Left lobe of liver (tissue), 2 donors: ENCODE data around the gene RAB34. TPM values are rescaled to one million over a fixed set of nuclear protein-coding genes. Genes with fewer than 3 reads are reported as not detected.

ENCODE experiments used
- ATAC-seq: fragments of 200-7000 bp; cut with Tn5 transposase; one replicate; pipeline ENCODE4 v1.9.1; 2020; ENCODE audit warnings: mild to moderate bottlenecking, moderate library complexity
- DNase-seq: peaks from one replicate; pipeline ENCODE4 v3.0.0-alpha.2; 2020; ENCODE audit warnings: low spot score
- total RNA-seq: library from RNA; stranded (reverse); gene quantifications from one replicate; pipeline ENCODE4 v1.2.1, GENCODE V29; 2021
- donor health status: DM: no; HTN: no; CAD: no; lungs with moderate emphysema.
- donor health status: DM: no; HTN: yes; CAD: no.

The RAB34 gene
- total RNA-seq, 1 donor from 2014 or later = 4.9 TPM

DNA sequence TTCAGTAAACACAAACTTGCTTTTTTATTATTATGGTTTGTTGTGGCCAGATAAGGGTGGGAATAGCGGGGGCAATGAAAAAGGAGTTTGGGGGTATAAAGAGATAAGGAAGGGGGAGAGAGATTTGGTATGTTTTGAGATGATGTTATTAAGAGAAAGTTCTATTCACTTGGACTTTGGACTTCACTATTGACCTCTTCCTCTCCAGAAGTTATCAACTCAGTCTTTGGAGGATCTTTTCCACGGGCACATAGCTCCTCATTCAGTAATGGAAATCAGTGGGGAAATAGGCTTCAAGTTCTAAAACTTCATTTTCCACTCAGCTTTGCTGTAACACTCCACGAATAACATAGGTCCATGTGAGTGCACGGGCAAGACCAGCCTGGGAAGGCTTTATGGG, 29.2 kb downstream of the RAB34 start:
- no peak for DNase-seq

DNA sequence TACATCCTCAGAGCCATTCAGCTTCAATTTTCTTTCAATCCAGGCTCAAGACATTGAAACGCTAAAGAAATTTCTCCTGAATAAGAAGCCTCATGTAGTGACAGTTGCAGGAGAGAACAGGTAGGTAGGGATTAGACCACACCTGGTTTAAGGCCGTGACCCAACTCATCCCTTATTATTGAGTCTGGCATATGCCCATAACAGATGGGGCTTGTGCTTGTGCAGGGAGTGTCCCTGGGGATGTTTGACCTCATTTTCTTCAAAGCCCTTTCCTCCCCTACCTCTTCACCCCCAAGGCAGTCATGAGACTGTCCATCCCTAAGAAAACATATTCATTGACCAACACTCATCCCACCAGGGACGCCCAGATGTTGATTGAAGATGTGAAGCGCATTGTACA, 31.4 kb downstream of the RAB34 start:
- DNase-seq (no peak), ATAC-seq (no peak)

More for the DNA sequence above, 29.2 kb downstream of the RAB34 start:
- ATAC-seq = no peak

DNA sequence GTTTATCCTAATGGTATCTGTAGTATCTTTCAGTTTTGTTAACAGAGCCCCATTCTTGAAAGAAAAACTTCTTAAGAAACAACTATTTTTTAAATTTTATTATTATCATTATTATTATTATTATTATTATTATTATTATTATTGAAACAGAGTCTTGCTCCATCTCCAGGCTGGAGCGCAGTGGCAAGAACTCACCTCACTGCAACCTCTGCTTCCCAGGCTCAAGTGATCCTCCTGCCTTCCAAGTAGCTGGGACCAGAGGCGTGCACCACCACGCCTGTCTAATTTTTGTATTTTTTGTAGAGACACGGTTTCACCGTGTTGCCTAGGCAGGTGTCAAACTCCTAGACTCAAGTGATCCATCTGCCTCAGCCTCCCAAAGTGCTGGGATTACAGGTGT, 32.3 kb downstream of the RAB34 start:
- no peak for ATAC-seq

DNA sequence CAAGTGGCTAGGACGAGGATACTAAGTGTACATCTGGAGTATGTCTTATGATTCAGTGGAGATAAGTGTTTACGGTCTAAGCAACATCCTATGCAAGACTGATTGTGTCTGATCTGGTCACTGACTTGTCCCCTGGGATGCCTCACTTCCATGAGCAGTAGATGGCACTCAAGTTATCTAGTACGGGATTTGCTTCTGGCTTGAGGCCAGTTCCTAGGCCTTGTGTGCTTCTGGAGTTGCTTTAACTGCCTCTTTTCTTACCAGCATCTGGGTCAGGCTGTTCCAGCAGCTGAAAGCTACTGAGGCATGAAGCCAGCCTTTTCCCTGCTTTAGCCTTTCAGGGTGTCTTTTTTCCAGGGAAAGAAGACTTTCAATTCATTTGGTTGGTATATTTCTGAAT, 32.7 kb downstream of the RAB34 start:
- DNase-seq = no peak
- ATAC-seq = peak; percentile 81

More for the DNA sequence above, 32.3 kb downstream of the RAB34 start:
- DNase-seq = no peak

DNA sequence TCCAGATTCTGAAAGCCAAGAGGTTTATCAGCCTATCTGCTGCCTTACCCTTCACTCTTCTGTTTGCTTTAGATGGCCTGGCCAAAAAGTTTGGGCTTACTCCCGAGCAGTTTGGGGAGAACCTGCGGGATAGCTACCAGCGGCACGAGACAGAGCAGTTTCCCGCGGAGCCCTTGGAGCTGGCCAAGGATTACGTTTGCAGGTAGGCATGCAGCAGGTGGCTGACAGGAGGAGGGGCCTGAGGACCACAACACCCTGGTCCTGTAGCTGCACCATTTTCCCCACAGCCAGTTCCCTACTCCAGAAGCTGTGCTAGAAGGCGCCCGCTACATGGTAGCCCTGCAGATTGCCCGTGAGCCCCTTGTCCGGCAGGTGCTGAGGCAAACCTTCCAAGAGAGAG, 35.0 kb downstream of the RAB34 start:
- no peak for DNase-seq
- ATAC-seq = no peak

DNA sequence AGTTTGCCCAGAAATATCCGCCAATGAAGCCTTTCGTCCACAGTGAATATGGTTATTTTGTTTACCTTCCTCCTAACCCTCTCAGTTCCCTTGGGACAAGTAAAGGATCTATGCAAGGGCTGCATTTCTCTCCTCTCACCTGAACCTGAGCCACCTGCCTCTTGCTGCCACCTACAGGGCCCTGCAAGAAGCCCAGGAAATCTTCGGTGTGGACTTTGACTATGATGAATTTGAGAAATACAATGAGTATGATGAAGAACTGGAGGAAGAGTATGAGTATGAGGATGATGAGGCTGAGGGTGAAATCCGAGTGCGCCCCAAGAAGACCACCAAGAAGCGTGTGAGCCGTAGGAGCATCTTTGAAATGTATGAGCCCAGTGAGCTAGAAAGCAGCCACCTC, 41.7 kb downstream of the RAB34 start:
- DNase-seq (no peak), ATAC-seq (peak; percentile 82)

DNA sequence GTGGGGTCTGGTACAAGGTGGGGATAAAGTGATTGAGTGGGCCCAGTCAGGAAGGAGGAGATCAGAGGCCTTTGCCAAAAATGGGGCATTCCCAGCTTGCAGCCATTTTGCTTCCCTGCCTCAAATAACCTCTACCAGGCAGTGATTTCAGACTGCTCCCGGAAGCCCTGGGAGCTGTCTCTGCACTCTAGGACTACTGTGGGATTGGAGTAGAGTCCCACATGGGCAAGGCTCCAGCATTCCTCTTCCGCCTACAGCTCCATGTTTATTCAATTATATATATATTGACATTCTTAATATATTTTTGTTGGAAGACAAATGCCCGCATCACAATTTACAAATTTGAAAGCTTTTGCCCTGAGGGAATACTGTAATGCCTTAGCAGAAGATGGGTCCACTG, 42.2 kb downstream of the RAB34 start:
- no peak for DNase-seq
- no peak for ATAC-seq

DNA sequence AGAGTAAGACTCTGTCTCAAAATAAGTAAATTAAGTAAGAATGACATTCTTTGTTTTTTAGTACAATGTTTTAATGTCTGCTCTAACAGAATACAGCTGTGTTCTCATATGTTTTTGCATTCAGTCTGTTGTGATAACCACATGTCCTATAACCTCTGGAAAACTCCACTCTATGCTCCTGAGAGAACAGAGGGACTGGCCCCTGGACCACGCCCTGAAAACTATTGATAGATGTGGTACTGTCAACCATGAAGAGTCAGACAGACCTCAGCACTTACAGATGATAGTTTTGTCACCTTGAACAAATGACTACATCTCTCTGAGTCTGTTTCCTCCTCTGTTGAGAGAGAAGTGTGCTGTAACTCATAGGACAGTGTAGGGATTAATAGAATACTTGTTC, 47.8 kb downstream of the RAB34 start:
- no peak for DNase-seq

DNA sequence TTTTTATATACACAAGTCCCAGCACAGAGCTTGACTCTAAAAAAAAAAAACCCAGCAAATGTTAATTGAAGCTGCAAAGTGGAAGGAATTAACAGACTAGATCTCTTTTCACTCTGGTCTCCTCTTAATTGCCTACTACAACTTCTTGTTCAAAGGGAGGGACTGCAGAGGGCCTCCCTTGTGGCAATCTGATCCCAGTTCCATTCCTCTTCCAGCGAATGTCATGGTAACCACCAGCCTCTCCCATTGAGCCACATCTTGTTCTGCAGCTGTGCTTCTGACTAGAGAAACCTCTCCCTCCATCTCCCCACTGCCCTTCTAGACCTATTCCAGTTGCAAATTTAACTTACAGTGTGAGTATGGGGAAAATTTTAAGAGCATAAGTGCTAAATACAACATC, 49.8 kb downstream of the RAB34 start:
- ATAC-seq (no peak), DNase-seq (no peak)

More for the DNA sequence above, 47.8 kb downstream of the RAB34 start:
- no peak for ATAC-seq

DNA sequence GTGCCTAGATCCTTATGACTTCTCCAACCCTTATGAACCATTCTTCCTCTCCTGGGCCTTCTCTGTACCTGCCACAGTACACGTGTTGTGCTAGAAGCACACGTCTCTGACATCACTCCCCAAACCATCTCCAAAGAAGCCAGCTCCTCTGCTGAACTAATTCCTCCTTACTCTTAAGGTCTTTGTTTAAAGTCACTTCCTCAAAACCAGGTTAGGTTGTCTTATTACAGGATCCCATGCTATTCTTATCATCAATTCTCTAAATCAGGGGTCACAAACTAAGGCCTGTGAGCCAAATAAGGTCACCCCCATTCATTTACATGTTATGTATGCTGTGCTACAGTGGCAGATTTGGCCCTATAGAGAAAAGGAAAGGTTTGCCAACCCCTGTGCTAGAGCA, 51.7 kb downstream of the RAB34 start:
- ATAC-seq (no peak), DNase-seq (no peak)

Other genes starting within 250 kb of the RAB34 start
- 0.55 TPM for gene SLC13A2, start 244.2 kb downstream of the RAB34 start, total RNA-seq
- gene FOXN1, start 211.5 kb downstream of the RAB34 start, total RNA-seq = not detected
- gene UNC119, start 165.2 kb downstream of the RAB34 start, total RNA-seq = 14.3 TPM
- gene PIGS, start 146.3 kb downstream of the RAB34 start, total RNA-seq = 10.1 TPM
- 46.8 TPM for gene ALDOC, start 141.0 kb downstream of the RAB34 start, total RNA-seq
- gene SPAG5, start 118.8 kb downstream of the RAB34 start, total RNA-seq = 8.8 TPM
- 4.0 TPM for gene RSKR, start 103.7 kb downstream of the RAB34 start, total RNA-seq
- gene BLTP2, start 72.7 kb downstream of the RAB34 start, total RNA-seq = 56.9 TPM
- 24.3 TPM for gene SDF2, start 56.0 kb downstream of the RAB34 start, total RNA-seq
- 33.7 TPM for gene SUPT6H, start 55.7 kb downstream of the RAB34 start, total RNA-seq
- 0.73 TPM for gene PROCA1, start 6.0 kb downstream of the RAB34 start, total RNA-seq
- gene RPL23A, start 2.1 kb upstream of the RAB34 start, total RNA-seq = 346 TPM
- gene TLCD1, start 8.4 kb upstream of the RAB34 start, total RNA-seq = 4.8 TPM
- 3.2 TPM for gene NEK8, start 10.9 kb upstream of the RAB34 start, total RNA-seq
- gene TRAF4, start 26.1 kb upstream of the RAB34 start, total RNA-seq = 49.0 TPM
- 6.6 TPM for gene FAM222B, start 124.9 kb upstream of the RAB34 start, total RNA-seq
- 25.3 TPM for gene ERAL1, start 137.1 kb upstream of the RAB34 start, total RNA-seq
- gene FLOT2, start 179.9 kb upstream of the RAB34 start, total RNA-seq = 70.6 TPM
- gene DHRS13, start 185.2 kb upstream of the RAB34 start, total RNA-seq = 5.5 TPM
- gene PHF12, start 233.7 kb upstream of the RAB34 start, total RNA-seq = 15.2 TPM